Omental fat pad (tissue), 4 donors: Measurements from ENCODE around the gene RAB3IP. TPM values are rescaled to one million over a fixed set of nuclear protein-coding genes. Genes with fewer than 3 reads are reported as not detected.

Source experiments
- ATAC-seq: fragments of 150-250 bp; one replicate; pipeline ENCODE4 v1.9.1; 2016; ENCODE audit warnings: mild to moderate bottlenecking, moderate library complexity; ENCODE audit not compliant: low FRiP score
- DNase-seq: peaks from one replicate; pipeline ENCODE4 v3.0.0-alpha.2; 2019; ENCODE audit warnings: low spot score
- CTCF ChIP-seq, 3 donors: fragments of 450-650 bp; IDR thresholded peaks; one replicate each; pipeline ENCODE4 v1.5.1; 2016 to 2017; ENCODE audit warnings: antibody characterized with exemption in 3 of 3, mild to moderate bottlenecking in 3 of 3, moderate library complexity in 2 of 3
- total RNA-seq, 4 donors: library from RNA; depleted of rRNA; stranded (reverse); fragments of >200 nt; gene quantifications; one replicate each; pipeline ENCODE4 v1.1.0, GENCODE V29; 2016

RAB3IP gene
- total RNA-seq, 4 donors from 2014 or later = 8.2 to 16.1 (median 11.9) TPM

GRCh38 chr12:69726922-69727321, 11.7 kb upstream of the RAB3IP start:
- DNase-seq (no peak), ATAC-seq (no peak)
- no peak for TF ChIP-seq CTCF (IDR thresholded peaks at IDR 0.05)

DNA sequence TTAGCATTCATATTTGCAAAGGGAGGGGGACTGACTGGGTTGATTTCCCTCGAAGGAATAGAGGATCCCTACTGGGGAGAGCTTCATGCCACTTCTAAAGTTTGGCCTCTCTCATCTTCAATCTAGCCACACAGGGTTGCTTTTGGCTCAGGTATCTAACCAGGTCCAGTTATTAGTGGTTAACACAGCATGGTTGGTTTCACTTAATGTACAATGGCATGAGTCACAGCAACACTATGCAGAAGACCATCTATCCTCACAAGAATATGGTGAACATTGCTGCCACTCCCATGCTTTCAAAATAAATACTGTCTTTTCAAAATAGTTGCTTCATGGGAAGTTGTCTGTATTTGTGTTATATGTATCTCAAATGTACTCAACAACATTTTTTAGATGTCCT, 6.6 kb upstream of the RAB3IP start:
- DNase-seq (no peak), ATAC-seq (no peak)
- TF ChIP-seq CTCF (IDR thresholded peaks at IDR 0.05) = no peak

DNA sequence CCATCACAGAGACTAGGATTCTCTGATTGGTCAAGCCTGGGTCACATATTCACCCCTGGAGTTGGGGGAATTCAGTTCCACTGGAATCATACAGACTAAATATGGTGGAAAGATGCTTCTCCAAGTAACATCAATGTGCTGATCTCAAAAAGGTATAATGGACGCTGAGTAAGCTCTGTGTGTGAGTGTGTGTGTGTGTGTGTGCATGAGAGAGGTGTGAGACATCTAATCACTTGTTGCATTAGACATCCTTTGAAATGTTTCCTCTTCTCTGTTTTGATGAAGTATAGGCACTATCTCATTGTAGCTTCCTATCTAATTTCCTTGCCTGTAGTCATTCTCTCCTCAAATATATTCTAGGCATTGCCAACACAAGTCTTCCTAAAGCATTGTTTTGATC, 5.0 kb upstream of the RAB3IP start:
- ATAC-seq (no peak), DNase-seq (no peak)
- TF ChIP-seq CTCF (IDR thresholded peaks at IDR 0.05) = no peak

DNA sequence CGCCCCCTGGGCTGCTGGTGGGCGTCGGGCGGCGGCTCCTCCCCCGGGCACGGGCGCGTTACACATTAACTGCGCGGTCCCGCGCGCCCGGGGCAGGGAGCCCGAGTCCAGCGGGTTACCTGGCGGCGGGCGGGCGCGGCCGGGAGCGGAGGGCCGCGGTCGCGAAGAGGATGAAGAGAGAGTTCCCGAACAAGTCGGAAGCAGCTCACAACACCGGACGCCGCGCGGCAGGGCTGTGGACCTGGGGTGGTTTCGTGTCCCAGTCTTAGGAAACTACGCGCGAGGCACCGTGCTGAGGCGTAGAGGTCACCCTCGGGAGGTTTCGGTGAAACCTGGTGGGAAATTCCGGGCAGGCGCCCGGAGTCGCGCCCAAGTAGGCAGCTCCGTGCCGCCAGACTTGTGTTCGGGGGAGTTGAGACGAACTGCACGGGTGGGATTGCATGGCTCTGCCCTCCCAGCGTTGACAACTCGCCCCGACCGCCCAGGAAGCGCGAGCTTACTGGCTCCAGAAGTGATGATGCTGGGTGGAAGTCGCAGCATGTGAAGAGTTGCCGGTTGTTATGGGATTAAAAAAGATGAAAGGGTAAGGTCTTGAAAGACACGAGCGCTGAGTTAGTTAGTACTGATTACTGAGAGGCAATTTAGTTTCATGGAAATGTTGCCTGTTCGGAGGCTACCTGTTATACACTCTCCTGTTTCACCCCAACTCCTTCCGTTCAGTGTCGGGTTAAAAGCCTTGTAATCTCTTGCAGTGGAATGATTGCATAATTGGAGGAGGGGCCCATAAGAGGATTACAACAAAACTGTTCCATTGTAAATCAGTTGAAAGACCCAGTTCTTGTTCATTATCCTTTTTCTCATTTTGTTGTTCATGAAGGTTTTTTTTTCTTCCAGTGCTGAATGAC, 879 bp downstream of the RAB3IP start:
- TF ChIP-seq CTCF (IDR thresholded peaks at IDR 0.05) = no peak
- peak; percentile 22 for ATAC-seq
- DNase-seq = no peak

GRCh38 chr12:69744109-69744508, 5.4 kb downstream of the RAB3IP start:
- DNase-seq (no peak), ATAC-seq (no peak)
- no peak for TF ChIP-seq CTCF (IDR thresholded peaks at IDR 0.05)

GRCh38 chr12:69751476-69751875, 12.8 kb downstream of the RAB3IP start:
- DNase-seq = no peak
- ATAC-seq = no peak
- no peak for TF ChIP-seq CTCF (IDR thresholded peaks at IDR 0.05)

DNA sequence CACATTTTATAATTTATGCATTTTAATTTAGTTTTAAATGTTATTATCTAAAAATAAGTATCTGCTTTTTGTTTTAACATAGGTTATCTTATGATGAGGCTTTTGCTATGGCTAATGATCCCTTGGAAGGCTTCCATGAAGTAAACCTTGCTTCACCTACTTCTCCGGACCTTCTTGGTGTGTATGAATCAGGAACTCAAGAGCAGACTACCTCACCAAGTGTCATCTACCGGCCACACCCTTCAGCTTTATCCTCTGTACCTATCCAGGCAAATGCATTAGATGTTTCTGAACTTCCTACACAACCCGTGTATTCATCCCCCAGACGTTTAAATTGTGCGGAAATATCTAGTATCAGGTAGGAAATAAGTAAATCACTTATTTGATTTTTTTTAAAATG, 16.6 kb downstream of the RAB3IP start:
- no peak for TF ChIP-seq CTCF (IDR thresholded peaks at IDR 0.05)

More for the DNA sequence above, 16.6 kb downstream of the RAB3IP start:
- no peak for ATAC-seq
- DNase-seq = no peak
